ENCODE measurements around the gene ZNF385A.

- TF ChIP-seq CTCF (IDR thresholded peaks at IDR 0.05) (no peak), POLR2A (IDR thresholded peaks at IDR 0.05) (no peak)
Measured at GRCh38 chr12:54392485-54393206, 8.1 kb upstream of the ZNF385A start.

Data from heart left ventricle (tissue), 13 donors.